ENCODE data around the gene NCOA4. TPM values are rescaled to one million over a fixed set of nuclear protein-coding genes. Genes with fewer than 3 reads are reported as not detected.
"Not testable (repeated sequence)": the region's sequence is repeated elsewhere in the genome, so short reads cannot be mapped to it uniquely, and the experiment has no call there.

Gene NCOA4
- polyA plus RNA-seq, 1 donor = 159 TPM

GRCh38 chr10:46052791-46053375 is 22.5 kb upstream of the NCOA4 start:
- H3K4me1 ChIP-seq (ENCODE audit: control insufficient read depth, insufficient read depth, low read length) = no peaks in the 10 kb centered on the region
- 92% methylated on average over 2 of the region's 6 CpGs for WGBS (ENCODE audit: insufficient coverage, low lambda C conversion rate)
- H3K36me3 ChIP-seq (ENCODE audit: control insufficient read depth, insufficient read depth, low read length) = no peaks in the 10 kb centered on the region
- no peaks in the 10 kb centered on the region for H3K27me3 ChIP-seq (ENCODE audit: control insufficient read depth, insufficient read depth, low read length)
- no peak overlapping the region for H3K27ac ChIP-seq (ENCODE audit: low read length)
- H3K4me3 ChIP-seq (ENCODE audit: low read length) = no peak overlapping the region
- DNase-seq = no peak
- H3K9me3 ChIP-seq (ENCODE audit: control insufficient read depth, low read depth, low read length) = peaks cover 5% of the 10 kb centered on the region

- Histone ChIP-seq H3K4me1 (ENCODE audit: control insufficient read depth, insufficient read depth, low read length) (no peaks in the 10 kb centered on the region), H3K4me3 (ENCODE audit: low read length) (no peak overlapping the region), H3K27ac (ENCODE audit: low read length) (no peak overlapping the region), H3K36me3 (ENCODE audit: control insufficient read depth, insufficient read depth, low read length) (no peaks in the 10 kb centered on the region), H3K9me3 (ENCODE audit: control insufficient read depth, low read depth, low read length) (peaks cover 5% of the 10 kb centered on the region), H3K27me3 (ENCODE audit: control insufficient read depth, insufficient read depth, low read length) (no peaks in the 10 kb centered on the region)
- DNase-seq = no peak
- WGBS (ENCODE audit: insufficient coverage, low lambda C conversion rate) = 25% methylated on average over 2 of the region's 7 CpGs
Measured at GRCh38 chr10:46052057-46052790, 21.8 kb upstream of the NCOA4 start.

DNA sequence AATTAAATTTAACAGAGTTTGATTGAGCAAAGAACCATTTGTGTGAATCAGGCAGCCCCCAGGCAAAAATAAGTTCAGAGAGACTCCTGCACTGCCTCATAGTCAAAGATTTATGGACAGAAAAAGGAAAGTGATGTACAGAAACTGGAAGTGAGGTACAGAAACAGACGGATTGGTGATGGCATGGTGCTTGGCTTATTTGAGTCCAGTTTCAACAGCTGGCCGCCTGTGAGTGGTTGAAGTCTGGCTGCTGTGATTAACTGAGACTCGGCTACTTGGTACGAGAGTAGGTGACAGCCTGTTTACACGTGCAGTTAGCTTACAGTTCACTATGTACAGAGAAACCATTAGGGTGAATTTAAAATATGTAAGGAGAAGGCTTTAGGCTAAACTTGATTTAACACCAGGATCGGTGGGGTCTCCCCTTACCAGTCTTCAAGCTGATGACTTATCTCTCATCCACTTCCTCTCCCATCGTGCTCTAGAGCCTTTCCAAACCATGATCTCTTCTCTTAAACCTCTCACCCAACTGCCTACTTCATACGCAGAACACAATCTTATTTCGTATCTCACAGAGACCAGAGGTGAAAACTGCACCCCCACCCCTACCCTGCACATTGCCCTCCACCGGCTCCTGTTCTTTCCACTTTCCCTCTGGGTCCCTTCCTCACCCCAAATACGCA is 20.7 kb upstream of the NCOA4 start:
- Histone ChIP-seq H3K27ac (ENCODE audit: low read length) (no peak overlapping the region), H3K36me3 (ENCODE audit: control insufficient read depth, insufficient read depth, low read length) (no peaks in the 10 kb centered on the region), H3K9me3 (ENCODE audit: control insufficient read depth, low read depth, low read length) (no peaks in the 10 kb centered on the region), H3K27me3 (ENCODE audit: control insufficient read depth, insufficient read depth, low read length) (no peaks in the 10 kb centered on the region), H3K4me1 (ENCODE audit: control insufficient read depth, insufficient read depth, low read length) (no peaks in the 10 kb centered on the region), H3K4me3 (ENCODE audit: low read length) (no peak overlapping the region)
- 80% methylated on average over 1 of the region's 11 CpGs for WGBS (ENCODE audit: insufficient coverage, low lambda C conversion rate)
- DNase-seq = no peak

DNA sequence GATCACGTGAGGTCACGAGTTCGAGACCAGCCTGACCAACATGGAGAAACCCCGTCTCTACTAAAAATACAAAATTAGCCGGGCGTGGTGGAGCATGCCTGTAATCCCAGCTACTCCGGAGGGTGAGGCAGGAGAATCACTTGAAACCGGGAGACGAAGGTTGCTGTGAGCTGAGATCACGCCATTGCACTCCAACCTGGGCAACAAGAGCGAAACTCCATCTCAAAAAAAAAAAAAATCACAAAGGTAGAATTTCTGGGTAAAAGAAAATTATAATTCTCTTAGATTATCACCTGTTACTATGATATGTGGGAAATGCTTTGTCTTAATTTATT is 19.0 kb upstream of the NCOA4 start:
- not testable (repeated sequence) for H3K9me3 ChIP-seq (ENCODE audit: control insufficient read depth, low read depth, low read length); DNase-seq; H3K4me3 ChIP-seq (ENCODE audit: low read length); H3K36me3 ChIP-seq (ENCODE audit: control insufficient read depth, insufficient read depth, low read length); H3K27ac ChIP-seq (ENCODE audit: low read length); H3K4me1 ChIP-seq (ENCODE audit: control insufficient read depth, insufficient read depth, low read length); H3K27me3 ChIP-seq (ENCODE audit: control insufficient read depth, insufficient read depth, low read length)
- WGBS (ENCODE audit: insufficient coverage, low lambda C conversion rate) = 100% methylated on average over 1 of the region's 11 CpGs

GRCh38 chr10:46048152-46048551 is 17.7 kb upstream of the NCOA4 start:
- no peak for DNase-seq
- no peak overlapping the region for H3K27ac ChIP-seq (ENCODE audit: low read length)
- H3K4me3 ChIP-seq (ENCODE audit: low read length) = no peak overlapping the region
- H3K36me3 ChIP-seq (ENCODE audit: control insufficient read depth, insufficient read depth, low read length) = no peaks in the 10 kb centered on the region
- no CpG with 5 or more reads among the region's 2 CpGs for WGBS (ENCODE audit: insufficient coverage, low lambda C conversion rate)
- no peaks in the 10 kb centered on the region for H3K4me1 ChIP-seq (ENCODE audit: control insufficient read depth, insufficient read depth, low read length)
- no peaks in the 10 kb centered on the region for H3K27me3 ChIP-seq (ENCODE audit: control insufficient read depth, insufficient read depth, low read length)
- no peaks in the 10 kb centered on the region for H3K9me3 ChIP-seq (ENCODE audit: control insufficient read depth, low read depth, low read length)

DNA sequence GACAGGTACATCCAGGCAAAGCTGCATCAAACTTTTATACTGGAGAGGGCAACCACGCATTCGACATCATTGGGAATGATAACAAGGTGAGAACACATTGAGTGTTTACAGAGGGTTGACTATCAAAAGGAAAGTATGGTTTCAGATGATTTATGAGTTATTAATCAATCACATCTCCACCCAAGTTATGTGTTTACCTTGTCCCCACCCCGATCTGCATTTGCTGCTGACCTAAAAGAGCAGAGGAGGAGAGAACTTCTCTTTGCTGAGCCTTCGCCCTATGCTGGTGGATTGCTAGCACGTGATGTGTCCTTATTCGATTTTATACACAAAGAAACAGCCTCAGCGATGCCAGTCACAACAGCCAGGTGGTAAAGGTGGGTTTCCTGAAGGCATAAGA is 15.8 kb upstream of the NCOA4 start, which contains the start of gene MSMB:
Gene MSMB (minus strand): TSS at position 9 of the 400 bp plus-strand sequence. CDS start 32 bp downstream, outside the sequence.
- DNase-seq = peak in 1 of 2 donors; percentile 26
- Histone ChIP-seq H3K4me3 (ENCODE audit: low read length) (no peak within 1 kb of the TSS), H3K4me1 (ENCODE audit: control insufficient read depth, insufficient read depth, low read length) (no peaks in the 10 kb centered on the region), H3K27me3 (ENCODE audit: control insufficient read depth, insufficient read depth, low read length) (no peaks in the 10 kb centered on the region), H3K27ac (ENCODE audit: low read length) (no peak within 1 kb of the TSS), H3K9me3 (ENCODE audit: control insufficient read depth, low read depth, low read length) (no peaks in the 10 kb centered on the region), H3K36me3 (ENCODE audit: control insufficient read depth, insufficient read depth, low read length) (no peaks in the 10 kb centered on the region)
- no CpG with 5 or more reads among the region's 7 CpGs for WGBS (ENCODE audit: insufficient coverage, low lambda C conversion rate)

- H3K27ac ChIP-seq (ENCODE audit: low read length) = no peak overlapping the region
- no peak overlapping the region for H3K4me3 ChIP-seq (ENCODE audit: low read length)
- no peak for DNase-seq
- no CpG with 5 or more reads among the region's 4 CpGs for WGBS (ENCODE audit: insufficient coverage, low lambda C conversion rate)
- no peaks in the 10 kb centered on the region for H3K9me3 ChIP-seq (ENCODE audit: control insufficient read depth, low read depth, low read length)
- H3K4me1 ChIP-seq (ENCODE audit: control insufficient read depth, insufficient read depth, low read length) = no peaks in the 10 kb centered on the region
- no peaks in the 10 kb centered on the region for H3K27me3 ChIP-seq (ENCODE audit: control insufficient read depth, insufficient read depth, low read length)
- no peaks in the 10 kb centered on the region for H3K36me3 ChIP-seq (ENCODE audit: control insufficient read depth, insufficient read depth, low read length)
Measured at GRCh38 chr10:46042527-46042926, 12.1 kb upstream of the NCOA4 start.

GRCh38 chr10:46040004-46040403 is 9.6 kb upstream of the NCOA4 start:
- WGBS (ENCODE audit: insufficient coverage, low lambda C conversion rate) = 69% methylated on average over 2 of the region's 3 CpGs
- Histone ChIP-seq H3K27me3 (ENCODE audit: control insufficient read depth, insufficient read depth, low read length) (no peaks in the 10 kb centered on the region), H3K4me3 (ENCODE audit: low read length) (no peak overlapping the region), H3K36me3 (ENCODE audit: control insufficient read depth, insufficient read depth, low read length) (no peaks in the 10 kb centered on the region), H3K4me1 (ENCODE audit: control insufficient read depth, insufficient read depth, low read length) (no peaks in the 10 kb centered on the region), H3K9me3 (ENCODE audit: control insufficient read depth, low read depth, low read length) (no peaks in the 10 kb centered on the region), H3K27ac (ENCODE audit: low read length) (no peak overlapping the region)
- no peak for DNase-seq

DNA sequence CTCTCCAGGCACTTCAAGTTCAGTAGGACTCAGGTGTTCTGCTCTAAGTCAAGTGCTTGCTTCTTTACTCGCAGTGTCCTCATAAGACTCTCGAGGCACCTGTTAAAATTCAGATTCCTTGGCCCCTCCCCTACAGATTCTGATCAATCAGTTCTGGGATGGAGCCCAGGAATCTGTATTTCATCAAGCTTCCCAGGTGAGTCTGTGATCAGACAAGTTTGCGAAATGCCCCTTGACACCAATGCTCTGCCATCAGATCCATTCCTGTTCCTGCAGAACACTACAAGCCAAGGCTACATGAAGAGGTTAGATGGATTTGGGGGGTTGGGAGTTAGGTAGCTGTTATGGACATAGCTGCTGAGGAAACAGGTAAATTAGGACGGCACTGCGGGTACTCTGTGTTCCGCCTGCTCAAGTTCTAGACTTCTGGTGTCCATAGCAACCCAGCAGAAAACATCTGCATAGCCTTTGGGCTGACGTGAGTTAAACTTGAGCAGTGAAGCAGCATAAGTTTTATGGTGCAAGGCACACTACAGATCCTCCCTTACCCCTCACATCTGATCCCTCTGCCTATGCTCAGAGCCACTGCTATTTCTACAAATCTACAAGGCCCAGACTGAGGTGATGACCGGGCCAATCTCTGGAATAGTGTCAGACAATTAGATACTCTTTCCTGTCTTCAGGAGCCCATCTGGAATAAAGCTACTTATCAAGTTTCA is 6.8 kb upstream of the NCOA4 start:
- Histone ChIP-seq H3K36me3 (ENCODE audit: control insufficient read depth, insufficient read depth, low read length) (no peaks in the 10 kb centered on the region), H3K9me3 (ENCODE audit: control insufficient read depth, low read depth, low read length) (no peaks in the 10 kb centered on the region), H3K4me3 (ENCODE audit: low read length) (no peak overlapping the region), H3K4me1 (ENCODE audit: control insufficient read depth, insufficient read depth, low read length) (no peaks in the 10 kb centered on the region), H3K27ac (ENCODE audit: low read length) (no peak overlapping the region), H3K27me3 (ENCODE audit: control insufficient read depth, insufficient read depth, low read length) (no peaks in the 10 kb centered on the region)
- no CpG with 5 or more reads among the region's 8 CpGs for WGBS (ENCODE audit: insufficient coverage, low lambda C conversion rate)
- DNase-seq = no peak
